Measurements from ENCODE around the gene EIF4ENIF1.

Gene EIF4ENIF1

DNA sequence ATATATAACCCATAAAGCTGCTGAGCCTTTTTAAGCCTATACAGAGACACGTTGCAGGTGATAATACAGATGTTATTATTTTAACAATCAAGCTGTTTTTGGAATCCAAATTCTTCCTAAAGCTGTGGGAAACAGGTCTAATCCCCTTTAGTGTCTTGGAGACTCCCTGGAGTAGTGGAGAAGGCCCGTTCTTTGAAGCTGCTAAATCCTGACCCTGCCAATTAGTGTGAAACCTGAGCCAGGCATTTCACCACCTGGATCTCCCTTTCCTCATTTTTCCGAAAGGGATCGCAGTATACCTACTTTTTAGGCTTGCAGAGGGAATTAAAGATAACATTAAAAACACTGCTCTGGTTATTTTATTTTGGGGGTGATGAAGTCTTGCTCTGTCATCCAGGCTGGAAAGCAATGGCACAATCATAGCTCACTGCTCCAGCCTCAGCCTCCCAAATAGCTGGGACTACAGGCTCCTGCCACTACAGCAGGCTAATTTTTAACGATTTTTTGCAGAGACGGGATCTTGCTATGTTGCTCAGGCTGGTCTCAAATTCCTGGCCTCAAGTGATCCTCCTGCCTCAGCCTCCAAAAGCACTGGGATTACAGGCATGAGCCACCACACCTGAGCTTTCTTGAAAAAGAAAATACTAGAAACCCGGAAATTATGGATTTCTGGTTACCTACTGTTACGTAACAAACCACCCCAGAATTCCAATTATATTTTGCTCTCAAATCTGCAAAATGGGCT is 1.7 kb upstream of the EIF4ENIF1 start:
- Histone ChIP-seq H3K9ac (ENCODE audit: low read length) (no peak overlapping the region), H3K56ac (ENCODE audit: low read length) (no peak overlapping the region), H3K79me2 (ENCODE audit: control insufficient read depth, insufficient read depth, low read length) (peaks cover 1% of the 10 kb centered on the region), H2BK5ac (ENCODE audit: low read length) (no peak overlapping the region), H3K36me3 (ENCODE audit: control insufficient read depth, insufficient read depth, low read length) (no peaks in the 10 kb centered on the region), H3K27me3 (ENCODE audit: insufficient read depth, low read length, poor library complexity) (no peaks in the 10 kb centered on the region), H3K4me2 (ENCODE audit: low read length) (no peak overlapping the region), H3K4me1 (ENCODE audit: control insufficient read depth, low read depth, low read length) (peaks cover 4% of the 10 kb centered on the region), H3K4ac (ENCODE audit: low read depth, low read length) (no peak overlapping the region), H2AK5ac (ENCODE audit: low read length) (no peak overlapping the region), H3K18ac (ENCODE audit: low read length) (no peak overlapping the region), H2BK120ac (ENCODE audit: low read depth, low read length) (no peak overlapping the region), H3K27ac (ENCODE audit: low read depth, low read length) (no peak overlapping the region), H3K4me3 (ENCODE audit: low read length) (no peak overlapping the region), H2BK15ac (replicated peaks; ENCODE audit: low read depth) (no peak overlapping the region), H3K79me1 (ENCODE audit: low read length) (no peaks in the 10 kb centered on the region), H3K23ac (ENCODE audit: low read length) (no peak overlapping the region), H4K5ac (ENCODE audit: low read length) (no peak overlapping the region), H4K8ac (ENCODE audit: low read depth, low read length) (no peak overlapping the region)
- peak; percentile 62 for DNase-seq
- WGBS (ENCODE audit: extremely low coverage, insufficient coverage, low lambda C conversion rate) = no CpG with 5 or more reads among the region's 8 CpGs

DNA sequence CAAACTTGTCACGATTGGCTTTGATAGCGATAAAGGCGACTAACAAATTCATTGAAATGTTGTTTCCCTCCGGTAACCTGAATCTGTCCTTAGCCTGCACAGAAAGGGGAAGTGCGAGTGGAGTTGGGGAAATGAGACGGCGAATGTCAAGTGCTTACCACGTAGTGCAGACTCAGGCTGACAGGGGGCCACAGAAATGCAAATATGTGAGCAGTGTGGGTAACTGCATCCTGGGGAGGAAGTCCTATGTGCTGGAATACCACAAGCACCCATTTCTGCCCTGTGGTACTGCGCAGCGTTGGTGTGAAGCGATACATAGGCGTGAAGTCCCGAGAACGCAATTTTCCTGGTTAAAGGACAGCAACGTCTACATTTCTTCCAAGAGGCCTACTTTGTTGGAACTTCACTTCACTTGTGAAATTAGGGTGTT is 869 bp upstream of the EIF4ENIF1 start:
- Histone ChIP-seq H2BK120ac (ENCODE audit: low read depth, low read length) (no peak overlapping the region), H4K8ac (ENCODE audit: low read depth, low read length) (no peak overlapping the region), H3K4me1 (ENCODE audit: control insufficient read depth, low read depth, low read length) (peaks cover 4% of the 10 kb centered on the region), H2BK15ac (replicated peaks; ENCODE audit: low read depth) (no peak overlapping the region), H2AK5ac (ENCODE audit: low read length) (no peak overlapping the region), H2BK5ac (ENCODE audit: low read length) (no peak overlapping the region), H3K9ac (ENCODE audit: low read length) (peak overlapping the region; percentile 91), H3K27ac (ENCODE audit: low read depth, low read length) (no peak overlapping the region), H3K23ac (ENCODE audit: low read length) (no peak overlapping the region), H3K79me2 (ENCODE audit: control insufficient read depth, insufficient read depth, low read length) (peaks cover 1% of the 10 kb centered on the region), H3K4me3 (ENCODE audit: low read length) (peak overlapping the region; percentile 76), H3K79me1 (ENCODE audit: low read length) (no peaks in the 10 kb centered on the region), H4K5ac (ENCODE audit: low read length) (no peak overlapping the region), H3K56ac (ENCODE audit: low read length) (peak overlapping the region; percentile 98), H3K4me2 (ENCODE audit: low read length) (peak overlapping the region; percentile 86), H3K27me3 (ENCODE audit: insufficient read depth, low read length, poor library complexity) (no peaks in the 10 kb centered on the region), H3K18ac (ENCODE audit: low read length) (no peak overlapping the region), H3K36me3 (ENCODE audit: control insufficient read depth, insufficient read depth, low read length) (no peaks in the 10 kb centered on the region), H3K4ac (ENCODE audit: low read depth, low read length) (peak overlapping the region; percentile 46)
- DNase-seq = peak; percentile 68
- no CpG with 5 or more reads among the region's 15 CpGs for WGBS (ENCODE audit: extremely low coverage, insufficient coverage, low lambda C conversion rate)

DNA sequence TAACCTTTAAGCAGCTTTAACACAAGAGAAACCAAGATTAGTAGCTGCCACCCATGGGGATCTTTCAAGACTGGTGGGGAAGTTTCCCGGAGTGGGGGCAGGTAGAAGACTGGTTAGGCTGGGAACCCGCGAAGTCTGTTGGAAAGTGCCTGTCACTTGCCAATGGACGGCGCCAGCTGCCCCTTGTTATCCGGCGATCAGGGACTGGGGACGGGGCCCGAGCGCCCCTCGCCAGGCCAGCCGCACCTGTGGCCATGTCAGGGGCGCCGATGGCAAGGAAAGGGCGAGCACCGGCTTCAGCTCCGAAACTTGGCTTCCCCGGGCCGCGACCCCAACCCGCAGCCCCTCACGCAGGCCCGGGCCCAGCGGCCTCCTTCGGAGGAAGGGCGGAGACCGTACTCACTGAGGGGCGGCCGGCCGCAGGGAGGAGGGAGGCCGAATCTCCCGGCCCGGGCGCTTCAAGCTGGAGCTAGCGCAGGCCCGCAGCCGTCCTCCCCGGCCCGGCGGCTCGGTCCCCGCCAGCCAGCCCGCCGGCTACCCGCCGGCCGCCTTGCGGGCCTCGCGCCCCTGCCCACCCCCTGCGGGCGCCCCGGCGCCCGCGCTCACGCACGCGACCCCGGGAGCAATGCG is 539 bp downstream of the EIF4ENIF1 start:
- Histone ChIP-seq H3K23ac (ENCODE audit: low read length) (no peak overlapping the region), H3K18ac (ENCODE audit: low read length) (peak overlapping the region; percentile 73), H3K4me1 (ENCODE audit: control insufficient read depth, low read depth, low read length) (peaks cover 4% of the 10 kb centered on the region), H2BK5ac (ENCODE audit: low read length) (no peak overlapping the region), H3K4me3 (ENCODE audit: low read length) (peak overlapping the region; percentile 84), H2BK15ac (replicated peaks; ENCODE audit: low read depth) (no peak overlapping the region), H3K27ac (ENCODE audit: low read depth, low read length) (peak overlapping the region; percentile 43), H3K27me3 (ENCODE audit: insufficient read depth, low read length, poor library complexity) (no peaks in the 10 kb centered on the region), H3K4ac (ENCODE audit: low read depth, low read length) (peak overlapping the region; percentile 78), H3K79me2 (ENCODE audit: control insufficient read depth, insufficient read depth, low read length) (peaks cover 1% of the 10 kb centered on the region), H4K8ac (ENCODE audit: low read depth, low read length) (no peak overlapping the region), H2BK120ac (ENCODE audit: low read depth, low read length) (no peak overlapping the region), H3K36me3 (ENCODE audit: control insufficient read depth, insufficient read depth, low read length) (no peaks in the 10 kb centered on the region), H2AK5ac (ENCODE audit: low read length) (no peak overlapping the region), H3K9ac (ENCODE audit: low read length) (peak overlapping the region; percentile 90), H4K5ac (ENCODE audit: low read length) (no peak overlapping the region), H3K79me1 (ENCODE audit: low read length) (peaks cover under 1% of the 10 kb centered on the region), H3K4me2 (ENCODE audit: low read length) (peak overlapping the region; percentile 25), H3K56ac (ENCODE audit: low read length) (peak overlapping the region; percentile 92)
- no CpG with 5 or more reads among the region's 61 CpGs for WGBS (ENCODE audit: extremely low coverage, insufficient coverage, low lambda C conversion rate)
- DNase-seq = peak; percentile 53

DNA sequence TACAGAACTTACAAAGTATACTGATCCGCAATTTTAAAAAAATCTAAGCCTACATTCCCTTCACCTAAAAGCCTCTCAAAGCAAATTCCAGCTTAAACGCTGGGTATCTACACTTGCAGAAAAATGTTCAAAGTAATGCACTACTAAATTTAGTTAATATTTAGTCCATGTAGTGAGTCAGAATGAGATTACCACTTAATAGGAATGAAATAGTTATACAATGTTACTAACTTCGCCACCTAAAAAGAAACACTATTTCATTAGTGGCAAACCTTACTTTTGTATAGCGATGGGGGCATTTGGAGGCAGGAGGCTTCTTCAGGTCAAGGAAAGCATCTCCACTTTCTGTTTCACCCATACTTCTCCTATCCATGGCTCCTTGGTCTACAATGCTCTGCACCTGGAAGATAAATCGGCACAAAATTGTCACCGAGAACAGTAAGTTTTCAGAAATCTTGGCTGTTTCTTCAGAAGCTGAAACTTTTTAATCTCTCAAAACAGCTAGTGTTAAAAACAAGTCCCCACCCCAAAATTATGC is 1.2 kb downstream of the EIF4ENIF1 start:
- no CpG with 5 or more reads among the region's 6 CpGs for WGBS (ENCODE audit: extremely low coverage, insufficient coverage, low lambda C conversion rate)
- Histone ChIP-seq H3K4me3 (ENCODE audit: low read length) (no peak overlapping the region), H3K4me2 (ENCODE audit: low read length) (peak overlapping the region; percentile 1), H3K4me1 (ENCODE audit: control insufficient read depth, low read depth, low read length) (peaks cover 4% of the 10 kb centered on the region), H2AK5ac (ENCODE audit: low read length) (no peak overlapping the region), H3K79me2 (ENCODE audit: control insufficient read depth, insufficient read depth, low read length) (peaks cover 4% of the 10 kb centered on the region), H4K8ac (ENCODE audit: low read depth, low read length) (no peak overlapping the region), H3K4ac (ENCODE audit: low read depth, low read length) (no peak overlapping the region), H4K5ac (ENCODE audit: low read length) (no peak overlapping the region), H2BK120ac (ENCODE audit: low read depth, low read length) (no peak overlapping the region), H3K23ac (ENCODE audit: low read length) (no peak overlapping the region), H3K27ac (ENCODE audit: low read depth, low read length) (no peak overlapping the region), H3K18ac (ENCODE audit: low read length) (no peak overlapping the region), H2BK15ac (replicated peaks; ENCODE audit: low read depth) (no peak overlapping the region), H2BK5ac (ENCODE audit: low read length) (no peak overlapping the region), H3K36me3 (ENCODE audit: control insufficient read depth, insufficient read depth, low read length) (peaks cover 2% of the 10 kb centered on the region), H3K27me3 (ENCODE audit: insufficient read depth, low read length, poor library complexity) (no peaks in the 10 kb centered on the region), H3K9ac (ENCODE audit: low read length) (peak overlapping the region; percentile 90), H3K79me1 (ENCODE audit: low read length) (peaks cover 3% of the 10 kb centered on the region), H3K56ac (ENCODE audit: low read length) (no peak overlapping the region)
- DNase-seq = no peak

DNA sequence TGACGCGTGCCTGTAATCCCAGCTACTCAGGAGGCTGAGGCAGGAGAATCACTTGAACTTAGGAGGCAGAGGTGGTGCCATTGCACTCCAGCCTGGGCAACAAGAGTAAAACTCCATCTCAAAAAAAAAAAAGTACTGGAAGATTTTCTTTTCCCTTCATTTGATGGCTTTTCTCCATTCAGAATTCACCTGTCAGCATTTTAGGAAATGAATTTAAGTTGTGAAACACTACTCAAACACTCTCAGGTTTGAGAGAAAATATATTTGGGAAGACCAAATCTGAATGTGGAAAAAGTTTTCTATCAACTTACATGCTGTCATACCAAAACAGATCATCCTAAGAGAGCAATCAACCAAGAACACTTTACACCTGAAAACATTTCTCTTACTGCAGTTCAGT is 2.7 kb downstream of the EIF4ENIF1 start:
- H3K9ac ChIP-seq (ENCODE audit: low read length) = no peak overlapping the region
- H3K23ac ChIP-seq (ENCODE audit: low read length) = no peak overlapping the region
- H3K27me3 ChIP-seq (ENCODE audit: insufficient read depth, low read length, poor library complexity) = no peaks in the 10 kb centered on the region
- H3K79me2 ChIP-seq (ENCODE audit: control insufficient read depth, insufficient read depth, low read length) = peaks cover 5% of the 10 kb centered on the region
- H3K18ac ChIP-seq (ENCODE audit: low read length) = no peak overlapping the region
- no peak overlapping the region for H3K56ac ChIP-seq (ENCODE audit: low read length)
- no peak overlapping the region for H4K8ac ChIP-seq (ENCODE audit: low read depth, low read length)
- peaks cover 2% of the 10 kb centered on the region for H3K36me3 ChIP-seq (ENCODE audit: control insufficient read depth, insufficient read depth, low read length)
- H4K5ac ChIP-seq (ENCODE audit: low read length) = no peak overlapping the region
- peaks cover 3% of the 10 kb centered on the region for H3K79me1 ChIP-seq (ENCODE audit: low read length)
- H3K4me1 ChIP-seq (ENCODE audit: control insufficient read depth, low read depth, low read length) = peaks cover 4% of the 10 kb centered on the region
- H3K4me2 ChIP-seq (ENCODE audit: low read length) = no peak overlapping the region
- DNase-seq = no peak
- H3K4ac ChIP-seq (ENCODE audit: low read depth, low read length) = no peak overlapping the region
- no peak overlapping the region for H2BK5ac ChIP-seq (ENCODE audit: low read length)
- no peak overlapping the region for H3K4me3 ChIP-seq (ENCODE audit: low read length)
- H2AK5ac ChIP-seq (ENCODE audit: low read length) = no peak overlapping the region
- no peak overlapping the region for H2BK120ac ChIP-seq (ENCODE audit: low read depth, low read length)
- H2BK15ac ChIP-seq (replicated peaks; ENCODE audit: low read depth) = no peak overlapping the region
- no CpG with 5 or more reads among the region's 2 CpGs for WGBS (ENCODE audit: extremely low coverage, insufficient coverage, low lambda C conversion rate)
- no peak overlapping the region for H3K27ac ChIP-seq (ENCODE audit: low read depth, low read length)
